PC-3 (cell line): Measurements from ENCODE around the gene RBM26. TPM values are rescaled to one million over a fixed set of nuclear protein-coding genes. Genes with fewer than 3 reads are reported as not detected.

Experiments used
- ATAC-seq: fragments of 200-7000 bp; cut with Tn5 transposase; 2 replicates; pipeline ENCODE4 v1.9.1; 2020; ENCODE audit warnings: mild to moderate bottlenecking, moderate library complexity
- BruUV-seq: library from RNA; stranded (reverse); fragments of 400-500 nt; replicated peaks from 2 replicates; lab custom pipeline; 2021; lab: Mats Ljungman, UMichigan
- CTCF ChIA-PET: fragments of 300-600 bp; sonication (Branson Sonifier 250); formaldehyde crosslinking; loops from one replicate; lab custom pipeline; 2022; ENCODE audit warnings: antibody characterized with exemption; lab: Charles Lee
- POLR2A ChIA-PET: fragments of 300-600 bp; sonication (Branson Sonifier 250); formaldehyde crosslinking; loops from one replicate; lab custom pipeline; 2022; ENCODE audit warnings: antibody characterized with exemption; ENCODE audit not compliant: unreplicated experiment; lab: Charles Lee
- DNase-seq: peaks from one replicate; pipeline ENCODE4 v3.0.0-alpha.2; 2015
- H2AFZ ChIP-seq: fragments of 300-600 bp; sonication (generic); 2 replicates; pipeline ENCODE4 v1.6.0; 2016; ENCODE audit warnings: antibody characterized with exemption, low read length
- H3F3A ChIP-seq: fragments of 300-600 bp; sonication (generic); one replicate; pipeline ENCODE4 v1.6.0; 2017; ENCODE audit warnings: antibody characterized with exemption, low read length, control low read depth, mild to moderate bottlenecking; ENCODE audit not compliant: unreplicated experiment
- H3K27ac ChIP-seq: fragments of 300-600 bp; sonication (generic); 2 replicates; pipeline ENCODE4 v1.5.1; 2016; ENCODE audit warnings: mild to moderate bottlenecking, low read length
- H3K27me3 ChIP-seq: fragments of 300-600 bp; sonication (generic); 2 replicates; pipeline ENCODE4 v1.6.1; 2016; ENCODE audit warnings: low read length, mixed read lengths
- H3K36me3 ChIP-seq: fragments of 300-600 bp; sonication (generic); 2 replicates; pipeline ENCODE4 v1.6.1; 2016; ENCODE audit warnings: low read depth, mixed run types, low read length, mixed read lengths
- H3K4me1 ChIP-seq: fragments of 300-600 bp; sonication (generic); 2 replicates; pipeline ENCODE4 v1.5.1; 2016; ENCODE audit warnings: low read length; ENCODE audit not compliant: insufficient read depth
- H3K4me2 ChIP-seq: fragments of 300-600 bp; sonication (generic); 2 replicates; pipeline ENCODE4 v1.6.0; 2016; ENCODE audit warnings: low read length
- H3K4me3 ChIP-seq: fragments of 300-600 bp; sonication (generic); 2 replicates; pipeline ENCODE4 v1.5.1; 2016; ENCODE audit warnings: mild to moderate bottlenecking, low read length, mixed read lengths
- H3K79me2 ChIP-seq: fragments of 300-600 bp; sonication (generic); 2 replicates; pipeline ENCODE4 v1.6.1; 2017; ENCODE audit warnings: low read length, mixed read lengths
- H3K9ac ChIP-seq: fragments of 300-600 bp; sonication (generic); 2 replicates; pipeline ENCODE4 v1.6.0; 2016; ENCODE audit warnings: mild to moderate bottlenecking, low read length
- H3K9me2 ChIP-seq: fragments of 300-600 bp; sonication (generic); replicated peaks from 2 replicates; pipeline ENCODE4 v1.6.1; 2016; ENCODE audit warnings: mixed run types, low read length, mixed read lengths
- H3K9me3 ChIP-seq: fragments of 300-600 bp; sonication (generic); 2 replicates; pipeline ENCODE4 v1.6.1; 2016; ENCODE audit warnings: low read length, mixed read lengths
- H4K20me1 ChIP-seq: fragments of 300-600 bp; sonication (generic); 2 replicates; pipeline ENCODE4 v1.6.1; 2016; ENCODE audit warnings: low read length, mixed read lengths
- EZH2 ChIP-seq: fragments of 300-600 bp; sonication (generic); IDR thresholded peaks from one replicate; pipeline ENCODE4 v1.6.1; 2017; ENCODE audit warnings: antibody characterized with exemption, mild to moderate bottlenecking, low read length; ENCODE audit not compliant: unreplicated experiment
- EZH2phosphoT487 ChIP-seq: fragments of 300-600 bp; sonication (generic); IDR thresholded peaks from 2 replicates; pipeline ENCODE4 v1.6.1; 2018; ENCODE audit warnings: mild to moderate bottlenecking, antibody characterized with exemption, low read length, borderline replicate concordance
- intact Hi-C: fragments of 100-400 bp; cut with micrococcal nuclease; formaldehyde crosslinking; loops from 2 replicates; pipeline ENCODE4 v1.9.0; 2023
- total RNA-seq: library from RNA; depleted of rRNA; stranded (reverse); fragments of >200 nt; gene quantifications from 2 replicates; pipeline ENCODE4 v1.2.3, GENCODE V29; 2014
- TF ChIP-seq, protein P1 (sequence below): fragments of 300-600 bp; sonication (generic); conservative IDR thresholded peaks from 2 replicates; pipeline ENCODE4 v1.5.1; 2017; ENCODE audit warnings: antibody characterized with exemption, low read depth, mild to moderate bottlenecking, low read length

The RBM26 gene
- total RNA-seq, 1 experiment from 2014 or later, result 16.1 TPM

DNA sequence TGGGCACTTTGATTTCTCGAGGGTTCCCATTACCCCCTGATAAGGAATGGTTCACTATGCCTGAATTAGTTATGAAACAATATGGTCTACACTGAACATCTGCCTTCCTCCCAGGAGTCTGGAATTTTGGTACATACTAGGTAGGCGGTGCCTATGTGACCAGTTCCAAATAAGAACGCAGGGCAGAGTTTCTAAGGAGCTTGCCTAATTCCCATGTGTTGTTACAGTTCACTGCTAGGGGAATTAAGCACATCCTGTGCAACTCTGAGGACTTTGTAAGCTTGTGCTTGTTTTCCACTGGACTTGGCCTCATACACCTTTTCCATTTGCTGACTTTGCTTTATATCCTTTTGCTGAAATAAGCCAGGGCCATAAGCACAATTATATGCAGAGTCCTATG lies 29.2 kb downstream of the RBM26 start:
- H3K4me2 ChIP-seq, result no peak overlapping the region
- H3K79me2 ChIP-seq, result peaks cover 27% of the 10 kb centered on the region
- H3K9me2 ChIP-seq, result no peaks in the 10 kb centered on the region
- DNase-seq, result no peak
- ChIA-PET CTCF (no interaction called here), POLR2A (no interaction called here)
- H3K4me3 ChIP-seq, result no peak overlapping the region
- ATAC-seq, result no peak
- no peak overlapping the region for H2AFZ ChIP-seq
- H3K36me3 ChIP-seq, result peaks cover 12% of the 10 kb centered on the region
- H3K9ac ChIP-seq, result no peak overlapping the region
- no peaks in the 10 kb centered on the region for H3K4me1 ChIP-seq
- no peak for TF ChIP-seq EZH2
- TF ChIP-seq, protein P1, sequence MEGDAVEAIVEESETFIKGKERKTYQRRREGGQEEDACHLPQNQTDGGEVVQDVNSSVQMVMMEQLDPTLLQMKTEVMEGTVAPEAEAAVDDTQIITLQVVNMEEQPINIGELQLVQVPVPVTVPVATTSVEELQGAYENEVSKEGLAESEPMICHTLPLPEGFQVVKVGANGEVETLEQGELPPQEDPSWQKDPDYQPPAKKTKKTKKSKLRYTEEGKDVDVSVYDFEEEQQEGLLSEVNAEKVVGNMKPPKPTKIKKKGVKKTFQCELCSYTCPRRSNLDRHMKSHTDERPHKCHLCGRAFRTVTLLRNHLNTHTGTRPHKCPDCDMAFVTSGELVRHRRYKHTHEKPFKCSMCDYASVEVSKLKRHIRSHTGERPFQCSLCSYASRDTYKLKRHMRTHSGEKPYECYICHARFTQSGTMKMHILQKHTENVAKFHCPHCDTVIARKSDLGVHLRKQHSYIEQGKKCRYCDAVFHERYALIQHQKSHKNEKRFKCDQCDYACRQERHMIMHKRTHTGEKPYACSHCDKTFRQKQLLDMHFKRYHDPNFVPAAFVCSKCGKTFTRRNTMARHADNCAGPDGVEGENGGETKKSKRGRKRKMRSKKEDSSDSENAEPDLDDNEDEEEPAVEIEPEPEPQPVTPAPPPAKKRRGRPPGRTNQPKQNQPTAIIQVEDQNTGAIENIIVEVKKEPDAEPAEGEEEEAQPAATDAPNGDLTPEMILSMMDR, result no peak
- no peak for TF ChIP-seq EZH2phosphoT487
- no TSS peak for BruUV-seq
- H3K9me3 ChIP-seq, result no peaks in the 10 kb centered on the region
- no peak overlapping the region for H3K27ac ChIP-seq
- intact Hi-C loops, result no loop called here
- H3K27me3 ChIP-seq, result no peaks in the 10 kb centered on the region
- 0 out of 2 replicates have a peak, but pooled peaks cover 3% of the 10 kb centered on the region for H4K20me1 ChIP-seq
- no peaks in the 10 kb centered on the region for H3F3A ChIP-seq

DNA sequence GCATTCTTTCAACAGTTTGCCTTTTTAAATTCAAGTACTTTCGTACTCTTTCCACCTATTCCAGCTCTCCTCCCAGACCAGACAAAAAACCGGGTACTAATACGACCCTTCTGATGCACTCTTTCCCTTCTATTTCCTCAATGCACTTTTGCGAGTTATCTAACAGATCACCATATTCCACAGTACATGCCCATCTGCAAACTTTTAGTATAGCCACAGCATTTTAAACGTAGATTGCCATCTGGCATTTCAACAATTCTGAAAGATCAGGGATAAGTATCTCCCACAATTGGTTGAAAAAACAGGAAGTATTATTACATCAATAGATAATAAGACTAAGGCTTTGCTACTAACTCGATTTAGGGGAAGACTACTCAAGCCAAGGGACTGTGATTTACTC lies 31.5 kb downstream of the RBM26 start:
- CTCF ChIA-PET, result no interaction called here

DNA sequence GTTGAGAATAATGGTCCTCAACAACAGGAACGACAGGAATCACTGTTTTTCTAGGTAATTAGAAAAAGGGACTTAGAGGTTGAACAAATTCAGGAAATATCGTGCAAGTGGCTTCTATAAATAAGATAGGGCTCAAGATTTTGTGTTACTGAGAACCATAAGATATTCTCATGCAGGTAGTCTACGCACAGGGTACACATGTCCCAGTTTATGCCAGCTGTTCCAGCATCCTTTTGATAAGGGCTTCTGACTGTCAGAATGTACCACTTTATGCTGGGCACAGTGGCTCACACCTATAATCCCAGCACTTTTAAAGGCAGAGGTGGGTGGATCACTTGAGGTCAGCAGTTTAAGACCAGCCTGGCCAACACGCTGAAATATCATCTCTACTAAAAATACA lies 32.1 kb downstream of the RBM26 start:
- Histone ChIP-seq H3F3A (no peaks in the 10 kb centered on the region), H3K9me2 (no peaks in the 10 kb centered on the region), H3K79me2 (no peaks in the 10 kb centered on the region), H3K4me1 (no peaks in the 10 kb centered on the region), H3K9me3 (no peaks in the 10 kb centered on the region), H3K4me2 (no peak overlapping the region), H3K36me3 (peaks cover 20% of the 10 kb centered on the region), H3K27me3 (no peaks in the 10 kb centered on the region), H3K27ac (no peak overlapping the region), H4K20me1 (0 out of 2 replicates have a peak, but pooled peaks cover 3% of the 10 kb centered on the region), H3K4me3 (no peak overlapping the region), H2AFZ (no peak overlapping the region), H3K9ac (no peak overlapping the region)
- ATAC-seq, result no peak
- intact Hi-C loops, result no loop called here
- no peak for TF ChIP-seq EZH2
- TF ChIP-seq, protein P1, result no peak
- no peak for TF ChIP-seq EZH2phosphoT487
- BruUV-seq, result no TSS peak
- no peak for DNase-seq
- POLR2A ChIA-PET, result no interaction called here
- CTCF ChIA-PET, result no interaction called here

More for the DNA sequence above, 31.5 kb downstream of the RBM26 start:
- Histone ChIP-seq H4K20me1 (0 out of 2 replicates have a peak, but pooled peaks cover 3% of the 10 kb centered on the region), H3K27me3 (no peaks in the 10 kb centered on the region), H3K79me2 (peaks cover 4% of the 10 kb centered on the region; the same call in 1 of the 2 replicates), H3F3A (no peaks in the 10 kb centered on the region), H3K27ac (no peak overlapping the region), H3K9me3 (no peaks in the 10 kb centered on the region), H3K4me3 (no peak overlapping the region), H3K36me3 (peaks cover 20% of the 10 kb centered on the region), H2AFZ (no peak overlapping the region), H3K9ac (no peak overlapping the region), H3K9me2 (no peaks in the 10 kb centered on the region), H3K4me2 (no peak overlapping the region), H3K4me1 (no peaks in the 10 kb centered on the region)
- TF ChIP-seq EZH2phosphoT487 (no peak), EZH2 (no peak)
- TF ChIP-seq, protein P1, result no peak
- DNase-seq (no peak), ATAC-seq (no peak)
- no TSS peak for BruUV-seq
- intact Hi-C loops, result no loop called here
- POLR2A ChIA-PET, result no interaction called here
